Nephron progenitor cell (in vitro differentiated cells): ENCODE results near the gene ATF1.

Source experiments
- DNase-seq: peaks from one replicate; pipeline ENCODE4 v3.0.0; 2021
- H3K27ac Mint-ChIP-seq: 2 replicates; pipeline ENCODE4 v1.8.0; 2021; ENCODE audit warnings: mild to moderate bottlenecking, moderate library complexity, mixed read lengths
- H3K27me3 Mint-ChIP-seq: 2 replicates; pipeline ENCODE4 v1.8.0; 2021; ENCODE audit warnings: mild to moderate bottlenecking, low read depth, mixed read lengths; ENCODE audit not compliant: poor library complexity
- H3K36me3 Mint-ChIP-seq: 2 replicates; pipeline ENCODE4 v1.8.0; 2021; ENCODE audit warnings: low read depth, mixed read lengths
- H3K4me1 Mint-ChIP-seq: 2 replicates; pipeline ENCODE4 v1.8.0; 2021; ENCODE audit warnings: mixed read lengths
- H3K4me3 Mint-ChIP-seq: 2 replicates; pipeline ENCODE4 v1.8.0; 2021; ENCODE audit warnings: mild to moderate bottlenecking, moderate library complexity, mixed read lengths
- H3K9me3 Mint-ChIP-seq: 2 replicates; pipeline ENCODE4 v1.8.0; 2021; ENCODE audit warnings: mild to moderate bottlenecking, moderate library complexity, mixed read lengths
- TF ChIP-seq, protein P1 (sequence below): fragments of 200-600 bp; sonication (generic); IDR thresholded peaks from 2 replicates; pipeline ENCODE4 v1.5.0; 2021; ENCODE audit warnings: antibody characterized with exemption

The ATF1 gene

DNA sequence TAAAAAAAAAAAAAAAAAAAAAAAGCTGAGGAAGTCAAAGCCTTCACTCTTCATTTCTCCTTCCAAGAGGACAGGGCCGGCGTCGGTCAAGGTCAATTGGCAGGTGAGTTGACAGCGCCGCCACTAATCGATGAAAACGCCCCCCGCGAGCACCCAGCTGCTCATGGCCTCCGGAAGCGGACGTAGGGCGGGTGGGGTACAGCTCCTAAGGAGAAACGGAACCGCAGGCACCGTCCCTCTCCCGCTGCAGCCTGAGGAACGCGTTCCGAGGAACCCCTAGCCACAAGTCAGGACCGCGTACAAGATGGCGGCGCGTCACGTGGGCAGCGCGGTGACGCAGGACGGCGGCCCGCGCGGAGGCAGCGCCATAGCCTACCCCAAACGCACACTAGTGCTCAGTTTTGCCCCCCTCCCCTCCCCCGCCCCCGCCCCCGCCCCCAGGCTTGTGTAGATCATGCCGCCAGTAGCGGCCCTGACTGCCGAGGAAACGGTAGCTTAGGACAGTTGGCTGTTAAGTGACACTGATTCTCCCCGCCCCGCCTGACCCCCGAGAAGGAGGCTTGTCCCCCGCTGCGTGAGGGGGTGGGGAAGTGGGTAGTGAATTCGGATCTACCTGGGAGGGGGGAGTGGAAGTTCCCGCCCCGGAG lies at the start of gene ATF1:
Gene ATF1, plus strand, starts transcription at position 463 of the 647 bp plus-strand sequence. CDS start 16,045 bp downstream, outside the sequence.
- TF ChIP-seq, protein P1, sequence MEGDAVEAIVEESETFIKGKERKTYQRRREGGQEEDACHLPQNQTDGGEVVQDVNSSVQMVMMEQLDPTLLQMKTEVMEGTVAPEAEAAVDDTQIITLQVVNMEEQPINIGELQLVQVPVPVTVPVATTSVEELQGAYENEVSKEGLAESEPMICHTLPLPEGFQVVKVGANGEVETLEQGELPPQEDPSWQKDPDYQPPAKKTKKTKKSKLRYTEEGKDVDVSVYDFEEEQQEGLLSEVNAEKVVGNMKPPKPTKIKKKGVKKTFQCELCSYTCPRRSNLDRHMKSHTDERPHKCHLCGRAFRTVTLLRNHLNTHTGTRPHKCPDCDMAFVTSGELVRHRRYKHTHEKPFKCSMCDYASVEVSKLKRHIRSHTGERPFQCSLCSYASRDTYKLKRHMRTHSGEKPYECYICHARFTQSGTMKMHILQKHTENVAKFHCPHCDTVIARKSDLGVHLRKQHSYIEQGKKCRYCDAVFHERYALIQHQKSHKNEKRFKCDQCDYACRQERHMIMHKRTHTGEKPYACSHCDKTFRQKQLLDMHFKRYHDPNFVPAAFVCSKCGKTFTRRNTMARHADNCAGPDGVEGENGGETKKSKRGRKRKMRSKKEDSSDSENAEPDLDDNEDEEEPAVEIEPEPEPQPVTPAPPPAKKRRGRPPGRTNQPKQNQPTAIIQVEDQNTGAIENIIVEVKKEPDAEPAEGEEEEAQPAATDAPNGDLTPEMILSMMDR, result no peak
- Mint-ChIP-seq H3K36me3 (peaks cover 18% of the 10 kb centered on the region), H3K4me1 (peaks cover 34% of the 10 kb centered on the region), H3K27me3 (no peaks in the 10 kb centered on the region), H3K27ac (peak within 1 kb of the TSS; percentile 99), H3K9me3 (peaks cover 6% of the 10 kb centered on the region), H3K4me3 (peak within 1 kb of the TSS; percentile 92)
- DNase-seq, result peak; percentile 83

DNA sequence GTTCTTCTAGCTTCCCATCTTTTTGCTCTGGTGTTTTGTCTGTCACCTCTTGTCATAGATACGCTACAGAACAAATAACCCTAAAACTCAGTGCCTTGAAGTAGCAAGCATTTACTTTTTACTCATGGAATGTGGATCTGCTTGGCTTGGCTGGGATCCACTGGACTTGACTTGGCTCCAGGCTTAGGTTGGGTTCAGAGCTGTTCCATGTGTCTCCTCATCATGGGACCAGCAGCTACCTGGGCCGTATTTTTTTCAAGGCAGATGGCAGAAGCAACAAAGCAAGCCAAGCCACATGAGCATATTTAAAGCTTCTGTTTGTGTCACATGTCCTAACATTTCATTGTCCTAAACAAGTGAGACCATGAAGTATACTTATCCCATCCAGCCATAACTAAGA lies 48.7 kb upstream of the ATF1 start:
- H3K27ac Mint-ChIP-seq, result no peak overlapping the region
- no peak overlapping the region for H3K4me3 Mint-ChIP-seq

DNA sequence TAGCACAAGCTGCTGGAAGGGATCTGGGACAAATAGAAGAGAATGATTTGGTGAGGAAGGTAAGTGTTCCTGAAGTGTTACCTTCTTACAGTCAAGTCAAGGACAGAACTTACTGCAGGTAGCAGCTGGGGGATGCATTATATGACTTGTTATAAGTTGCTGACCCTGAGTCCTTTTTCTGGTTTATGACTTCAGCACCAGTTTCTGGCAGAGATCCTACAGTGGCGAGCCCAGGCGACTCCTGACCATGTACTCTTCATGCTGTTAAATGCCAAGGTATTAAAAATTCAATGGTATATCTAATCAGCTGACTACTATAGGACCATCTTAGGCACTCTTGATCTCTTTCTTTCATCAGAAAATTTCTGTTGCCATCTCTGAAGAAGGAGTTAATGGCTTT lies 45.1 kb upstream of the ATF1 start:
- no peaks in the 10 kb centered on the region for H3K4me1 Mint-ChIP-seq
- H3K9me3 Mint-ChIP-seq, result no peaks in the 10 kb centered on the region
- peaks cover 77% of the 10 kb centered on the region for H3K36me3 Mint-ChIP-seq
- DNase-seq, result no peak
- no peaks in the 10 kb centered on the region for H3K27me3 Mint-ChIP-seq
- no peak overlapping the region for H3K4me3 Mint-ChIP-seq
- H3K27ac Mint-ChIP-seq, result no peak overlapping the region
- TF ChIP-seq, protein P1, result no peak

More for the DNA sequence above, 48.7 kb upstream of the ATF1 start:
- Mint-ChIP-seq H3K4me1 (no peaks in the 10 kb centered on the region), H3K27me3 (no peaks in the 10 kb centered on the region), H3K36me3 (peaks cover 66% of the 10 kb centered on the region), H3K9me3 (no peaks in the 10 kb centered on the region)
- TF ChIP-seq, protein P1, result no peak
- no peak for DNase-seq

DNA sequence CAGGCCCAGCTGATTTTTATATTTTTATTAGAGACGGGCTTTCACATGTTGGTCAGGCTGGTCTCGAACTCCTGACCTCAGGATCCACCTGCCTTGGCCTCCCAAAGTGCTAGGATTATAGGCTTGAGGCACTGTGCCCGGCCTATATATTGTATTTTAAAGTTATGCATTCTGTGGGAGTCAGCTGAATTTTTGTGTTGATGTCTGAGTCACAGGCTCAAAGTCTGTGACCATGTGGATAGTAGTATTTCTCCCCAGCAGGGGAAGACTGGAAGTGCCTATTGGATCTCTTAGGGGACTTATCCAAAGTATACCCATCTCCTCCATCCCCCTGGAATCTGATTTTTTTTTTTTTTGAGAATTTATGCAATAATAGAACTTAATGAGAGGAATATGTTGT lies 43.8 kb upstream of the ATF1 start:
- Mint-ChIP-seq H3K4me3 (no peak overlapping the region), H3K36me3 (peaks cover 67% of the 10 kb centered on the region), H3K27me3 (no peaks in the 10 kb centered on the region), H3K27ac (no peak overlapping the region), H3K9me3 (no peaks in the 10 kb centered on the region), H3K4me1 (no peaks in the 10 kb centered on the region)
- no peak for DNase-seq
- TF ChIP-seq, protein P1, result no peak

DNA sequence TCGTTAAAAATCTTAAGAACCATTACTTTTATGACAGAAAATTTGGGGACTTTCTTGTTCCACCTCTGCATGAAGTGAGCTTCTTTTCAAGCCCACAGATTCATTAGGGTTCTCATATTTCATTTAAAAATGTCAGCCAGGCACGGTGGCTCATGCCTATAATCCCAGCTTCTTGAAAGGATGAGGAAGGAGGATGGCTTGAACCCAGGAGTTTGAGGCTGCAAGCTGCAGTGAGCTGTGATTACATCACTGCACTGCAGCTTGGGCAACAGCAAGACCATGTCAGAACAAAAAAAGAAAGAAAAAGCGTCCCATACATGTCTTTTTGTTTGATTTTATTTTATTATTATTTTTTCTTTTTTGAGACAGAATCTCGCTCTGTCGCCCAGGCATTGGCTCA lies 43.4 kb upstream of the ATF1 start:
- TF ChIP-seq, protein P1, result no peak
- Mint-ChIP-seq H3K4me3 (no peak overlapping the region), H3K36me3 (peaks cover 67% of the 10 kb centered on the region), H3K4me1 (no peaks in the 10 kb centered on the region), H3K9me3 (no peaks in the 10 kb centered on the region), H3K27me3 (no peaks in the 10 kb centered on the region), H3K27ac (no peak overlapping the region)
- DNase-seq, result no peak

DNA sequence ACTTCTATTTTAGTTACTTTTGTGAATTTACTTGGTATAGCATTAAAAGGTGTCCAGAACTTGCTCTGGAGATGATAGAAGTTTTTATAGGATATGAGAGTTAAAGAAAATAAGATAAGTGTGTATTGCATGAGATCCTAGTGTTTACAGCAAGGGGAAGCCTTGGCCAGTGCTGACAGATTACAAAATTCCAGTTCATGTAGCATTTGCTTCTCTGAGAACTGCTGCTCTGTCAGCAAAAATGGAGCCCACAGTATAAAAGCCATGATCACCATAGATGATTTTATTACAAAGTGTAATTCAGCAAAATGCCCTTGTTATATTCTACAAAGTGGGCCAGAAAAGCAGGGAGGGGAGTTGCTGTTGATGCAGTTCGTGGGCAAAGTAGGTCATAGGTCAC lies 40.0 kb upstream of the ATF1 start:
- H3K36me3 Mint-ChIP-seq, result peaks cover 60% of the 10 kb centered on the region
- DNase-seq, result no peak
- H3K4me1 Mint-ChIP-seq, result no peaks in the 10 kb centered on the region
- no peaks in the 10 kb centered on the region for H3K9me3 Mint-ChIP-seq
- no peak overlapping the region for H3K27ac Mint-ChIP-seq
- H3K4me3 Mint-ChIP-seq, result no peak overlapping the region
- TF ChIP-seq, protein P1, result no peak
- H3K27me3 Mint-ChIP-seq, result no peaks in the 10 kb centered on the region
